HG03039 (cell line): ENCODE measurements around the gene CATSPERZ.

Source experiments
- ATAC-seq: cut with Tn5 transposase; IDR thresholded peaks from one replicate; pipeline ENCODE4 v1.9.1; 2021; ENCODE audit warnings: mild to moderate bottlenecking, moderate library complexity; ENCODE audit not compliant: unreplicated experiment

CATSPERZ gene

DNA sequence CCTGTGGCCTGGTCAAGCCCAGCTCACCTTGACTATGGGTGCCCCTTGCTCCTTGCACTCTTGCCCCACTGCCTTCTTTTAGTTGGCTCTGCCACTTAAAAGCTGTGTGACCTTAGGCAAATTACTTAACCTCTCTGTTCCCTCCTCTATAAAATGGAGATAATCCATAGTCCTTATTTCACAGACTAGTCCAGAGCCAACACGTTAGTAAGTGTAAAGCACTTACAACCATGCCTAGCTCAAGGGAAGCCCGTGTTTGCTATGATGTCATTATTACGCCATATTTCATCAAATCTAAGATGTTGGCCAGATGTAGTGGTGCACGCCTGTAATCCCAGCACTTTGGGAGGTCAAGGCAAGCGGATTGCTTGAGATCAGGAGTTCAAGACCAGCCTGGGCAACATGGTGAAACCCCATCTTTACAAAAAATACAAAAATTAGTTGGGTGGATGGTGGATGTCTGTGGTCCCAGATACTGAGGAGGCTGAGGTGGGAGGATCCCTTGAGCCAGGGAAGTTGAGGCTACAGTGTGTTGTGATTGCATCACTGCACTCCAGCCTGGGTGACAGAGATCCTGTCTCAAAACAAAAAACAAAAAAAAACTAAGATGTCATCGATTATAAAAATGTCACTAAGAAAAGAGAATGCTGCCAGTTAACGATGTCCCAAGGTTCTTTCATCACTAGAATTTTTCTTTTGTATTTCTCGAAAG, 37.5 kb downstream of the CATSPERZ start:
- no peak for ATAC-seq

DNA sequence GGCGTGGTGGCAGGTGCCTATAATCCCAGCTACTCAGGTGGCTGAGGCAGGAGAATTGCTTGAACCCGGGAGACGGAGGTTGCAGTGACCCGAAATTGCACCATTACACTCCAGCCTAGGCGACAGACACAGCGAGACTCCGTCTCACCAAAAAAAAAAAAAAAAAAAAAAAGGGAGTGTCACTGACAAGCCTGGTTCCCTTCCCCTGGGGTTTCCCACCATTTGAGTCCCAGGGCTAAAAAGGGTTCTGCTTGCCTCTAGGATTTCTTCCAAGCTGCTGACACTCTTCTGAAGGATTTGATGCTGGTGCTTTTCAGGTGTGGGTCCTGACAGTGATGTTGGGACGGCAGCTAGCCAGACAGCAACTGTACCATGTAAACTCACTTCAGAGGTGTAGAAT, 38.6 kb downstream of the CATSPERZ start:
- no peak for ATAC-seq

DNA sequence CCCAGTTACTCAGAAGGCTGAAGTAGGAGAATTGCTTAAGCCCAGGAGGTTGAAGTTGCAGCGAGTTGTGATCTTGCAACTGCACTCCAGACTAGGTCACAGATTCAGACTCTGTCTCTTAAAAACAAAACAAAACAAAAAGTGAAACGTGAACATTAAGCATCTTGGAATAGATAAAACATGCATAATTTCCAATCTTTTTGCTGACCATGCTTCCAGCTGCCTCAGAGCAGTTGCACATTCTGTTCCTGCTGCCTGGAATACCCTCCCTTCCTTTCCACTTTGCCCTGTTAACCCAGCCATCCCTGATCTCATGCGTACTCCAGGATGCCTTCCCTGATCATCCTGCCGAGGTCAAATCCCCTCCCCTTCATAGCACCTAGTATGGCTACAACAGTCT, 39.1 kb downstream of the CATSPERZ start:
- no peak for ATAC-seq

DNA sequence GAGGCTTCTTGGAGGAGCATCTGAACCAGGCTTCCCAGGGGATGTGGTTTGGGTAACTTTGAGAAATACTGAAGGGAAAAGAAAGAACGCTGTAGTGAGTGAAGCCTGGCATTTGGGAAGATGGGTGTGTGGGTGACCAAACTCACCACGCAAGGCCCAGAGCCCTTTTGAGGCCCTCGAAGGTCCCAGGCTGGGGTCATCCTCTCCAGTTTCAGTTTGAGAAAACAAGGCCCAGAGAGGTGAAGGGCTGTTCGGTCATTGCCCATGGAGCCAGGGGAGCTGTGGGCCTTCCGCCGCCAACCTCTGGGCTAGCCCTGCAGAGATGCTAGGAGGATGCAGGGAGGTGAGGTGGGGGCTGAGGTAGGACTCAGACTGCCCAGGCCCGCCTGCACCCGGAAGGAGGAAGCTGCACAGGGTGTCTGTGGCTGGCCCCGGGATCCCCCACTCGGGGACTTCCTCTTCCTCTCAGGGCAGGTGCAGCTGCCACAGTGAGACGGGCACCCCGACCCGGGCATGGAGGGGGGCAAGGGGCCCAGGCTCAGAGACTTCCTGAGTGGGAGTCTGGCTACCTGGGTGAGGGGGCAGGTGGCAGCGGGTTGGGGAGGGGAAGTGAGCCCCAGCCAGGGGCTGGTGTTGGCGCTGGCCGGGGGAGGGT, 39.7 kb downstream of the CATSPERZ start, which contains the start of gene CCDC88B:
Gene CCDC88B (plus strand): TSS at position 451 of the 655 bp plus-strand sequence. CDS start 63 bp downstream, at position 514.
- no peak for ATAC-seq

DNA sequence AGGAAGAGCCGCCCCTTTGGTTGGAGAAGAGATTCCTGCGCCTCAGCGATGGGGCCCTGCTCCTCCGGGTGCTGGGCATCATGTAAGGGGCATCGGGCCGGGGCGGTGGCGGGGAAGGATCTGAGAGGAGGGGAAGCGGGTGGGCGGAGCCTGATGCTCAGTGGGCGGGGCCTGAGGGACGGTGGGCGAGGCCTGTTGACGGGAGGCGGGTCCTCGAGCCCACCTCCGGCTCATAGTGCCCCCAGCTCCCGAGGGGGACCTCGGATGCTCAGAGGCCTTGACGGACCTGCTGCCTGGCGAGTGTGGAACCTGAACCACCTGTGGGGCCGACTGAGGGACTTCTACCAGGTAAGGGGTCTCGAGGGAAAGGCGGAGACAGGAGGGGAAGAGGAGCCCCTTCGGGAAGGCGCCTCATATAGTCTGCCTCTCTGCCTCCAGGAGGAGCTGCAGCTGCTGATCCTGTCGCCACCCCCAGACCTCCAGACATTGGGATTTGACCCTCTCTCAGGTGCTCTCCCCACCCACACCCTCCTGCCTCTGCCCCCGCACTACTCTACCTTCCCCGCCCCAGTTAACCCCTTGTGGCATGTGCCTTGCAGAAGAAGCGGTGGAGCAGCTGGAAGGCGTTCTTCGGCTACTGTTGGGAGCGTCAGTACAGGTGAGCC, 40.6 kb downstream of the CATSPERZ start:
- ATAC-seq: peak; percentile 34

DNA sequence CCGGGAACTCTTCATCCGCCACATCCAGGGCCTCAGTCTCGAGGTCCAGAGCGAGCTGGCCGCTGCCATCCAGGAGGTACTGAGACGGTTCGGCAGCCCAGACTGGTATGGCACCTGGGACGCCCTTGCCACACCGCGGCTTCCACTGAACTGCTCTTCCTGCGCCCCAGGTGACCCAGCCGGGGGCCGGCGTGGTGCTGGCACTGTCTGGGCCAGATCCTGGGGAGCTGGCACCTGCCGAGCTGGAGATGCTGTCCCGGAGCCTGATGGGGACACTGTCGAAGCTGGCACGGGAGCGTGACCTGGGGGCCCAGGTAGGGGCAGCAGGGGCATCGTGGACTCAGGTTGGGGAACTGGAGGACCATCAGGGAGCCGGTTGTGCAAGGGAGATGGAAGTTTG, 41.3 kb downstream of the CATSPERZ start:
- ATAC-seq: no peak

DNA sequence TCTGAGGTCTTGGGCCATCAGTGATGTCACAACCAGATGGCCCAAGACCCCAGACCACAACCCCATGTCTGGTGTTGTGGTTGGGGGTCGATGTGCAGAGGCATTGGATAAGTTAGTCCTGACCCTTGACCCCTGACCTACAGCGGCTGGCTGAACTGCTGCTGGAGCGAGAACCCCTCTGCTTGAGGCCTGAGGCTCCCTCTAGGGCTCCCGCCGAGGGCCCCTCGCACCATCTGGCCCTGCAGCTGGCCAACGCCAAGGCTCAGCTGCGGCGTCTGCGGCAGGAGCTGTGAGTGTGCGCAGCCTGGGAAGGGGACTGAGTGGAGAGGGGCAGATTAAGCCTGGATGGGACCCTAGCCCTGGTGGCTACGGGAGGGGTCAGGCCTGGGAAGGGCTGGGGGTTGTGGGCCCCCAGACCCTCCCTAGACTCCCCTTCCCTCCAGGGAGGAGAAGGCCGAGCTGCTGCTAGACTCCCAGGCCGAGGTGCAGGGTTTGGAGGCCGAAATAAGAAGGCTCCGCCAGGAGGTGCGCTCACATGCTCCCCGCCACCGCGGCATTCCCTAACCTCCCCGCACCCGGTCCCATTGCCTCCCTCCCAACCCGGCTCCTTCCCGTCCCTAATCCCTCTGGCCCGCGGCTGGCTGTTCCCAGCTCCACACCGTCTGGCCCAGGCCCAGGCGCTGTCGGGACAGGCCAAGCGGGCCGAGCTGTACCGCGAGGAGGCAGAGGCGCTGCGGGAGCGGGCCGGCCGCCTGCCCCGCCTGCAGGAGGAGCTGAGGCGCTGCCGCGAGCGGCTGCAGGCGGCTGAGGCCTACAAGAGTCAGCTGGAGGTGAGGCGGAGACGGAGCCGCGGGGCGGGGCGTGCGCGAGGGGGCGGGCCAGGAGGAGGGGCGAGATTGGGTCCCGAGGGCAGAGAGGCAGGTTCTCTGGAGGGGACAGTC, 42.0 kb downstream of the CATSPERZ start:
- ATAC-seq: no peak

DNA sequence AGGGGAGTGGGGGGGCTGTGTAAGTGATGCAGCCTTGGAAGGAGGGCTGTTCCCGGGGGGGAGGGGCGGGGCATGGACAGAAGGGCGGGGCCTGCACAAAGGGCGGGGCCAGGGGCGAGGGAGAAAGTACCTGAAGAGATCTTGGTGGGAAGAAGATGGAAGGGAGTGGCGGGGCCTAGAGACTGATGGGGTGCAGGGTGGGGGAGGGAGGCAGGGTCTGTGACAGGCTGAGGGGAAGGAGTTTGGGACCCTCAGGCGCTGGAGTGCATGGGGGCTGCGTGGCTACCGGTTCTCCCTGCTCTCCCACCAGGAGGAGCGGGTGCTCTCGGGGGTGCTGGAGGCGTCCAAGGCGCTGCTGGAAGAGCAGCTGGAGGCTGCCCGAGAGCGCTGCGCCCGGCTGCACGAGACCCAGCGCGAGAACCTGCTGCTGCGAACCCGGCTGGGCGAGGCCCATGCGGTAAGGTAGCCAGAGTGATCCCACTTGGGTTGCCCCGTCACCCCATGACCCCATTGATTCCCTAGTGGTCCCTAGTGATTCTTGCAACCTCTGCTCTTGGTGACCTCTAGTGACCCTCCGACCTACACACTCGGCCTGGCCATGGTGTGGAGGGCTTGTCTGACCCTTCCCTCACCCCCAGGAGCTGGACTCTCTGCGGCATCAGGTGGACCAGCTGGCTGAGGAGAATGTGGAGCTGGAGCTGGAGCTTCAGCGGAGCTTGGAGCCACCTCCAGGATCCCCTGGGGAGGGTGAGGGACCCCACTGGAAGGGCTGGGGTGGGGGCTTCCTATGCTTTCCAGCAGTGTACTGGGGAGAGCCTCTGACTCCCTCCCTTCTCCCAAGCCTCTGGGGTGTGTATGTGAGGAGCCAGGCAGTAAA, 42.9 kb downstream of the CATSPERZ start:
- no peak for ATAC-seq

DNA sequence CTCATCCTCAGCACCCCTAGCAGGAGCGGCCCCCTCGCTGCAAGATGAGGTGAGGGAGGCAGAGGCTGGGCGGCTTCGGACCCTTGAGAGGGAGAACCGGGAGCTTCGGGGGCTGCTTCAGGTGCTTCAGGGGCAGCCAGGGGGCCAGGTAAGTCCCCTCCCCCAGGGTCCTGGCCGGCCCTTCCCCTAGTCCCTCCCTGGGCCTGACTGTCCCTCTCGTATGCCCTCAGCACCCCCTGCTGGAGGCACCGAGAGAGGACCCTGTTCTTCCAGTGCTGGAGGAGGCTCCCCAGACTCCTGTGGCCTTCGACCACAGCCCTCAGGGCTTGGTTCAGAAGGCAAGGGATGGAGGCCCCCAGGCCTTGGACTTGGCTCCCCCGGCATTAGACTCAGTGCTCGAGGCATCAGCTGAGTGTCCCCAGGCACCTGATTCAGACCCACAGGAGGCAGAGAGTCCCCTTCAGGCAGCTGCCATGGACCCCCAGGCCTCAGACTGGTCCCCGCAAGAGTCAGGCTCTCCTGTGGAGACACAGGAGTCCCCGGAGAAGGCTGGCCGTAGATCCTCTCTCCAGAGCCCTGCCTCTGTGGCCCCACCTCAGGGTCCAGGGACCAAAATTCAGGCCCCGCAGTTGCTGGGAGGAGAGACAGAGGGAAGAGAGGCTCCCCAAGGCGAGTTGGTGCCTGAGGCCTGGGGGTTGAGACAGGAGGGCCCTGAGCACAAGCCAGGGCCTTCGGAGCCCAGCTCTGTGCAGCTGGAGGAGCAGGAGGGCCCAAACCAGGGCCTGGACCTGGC, 43.8 kb downstream of the CATSPERZ start:
- no peak for ATAC-seq

DNA sequence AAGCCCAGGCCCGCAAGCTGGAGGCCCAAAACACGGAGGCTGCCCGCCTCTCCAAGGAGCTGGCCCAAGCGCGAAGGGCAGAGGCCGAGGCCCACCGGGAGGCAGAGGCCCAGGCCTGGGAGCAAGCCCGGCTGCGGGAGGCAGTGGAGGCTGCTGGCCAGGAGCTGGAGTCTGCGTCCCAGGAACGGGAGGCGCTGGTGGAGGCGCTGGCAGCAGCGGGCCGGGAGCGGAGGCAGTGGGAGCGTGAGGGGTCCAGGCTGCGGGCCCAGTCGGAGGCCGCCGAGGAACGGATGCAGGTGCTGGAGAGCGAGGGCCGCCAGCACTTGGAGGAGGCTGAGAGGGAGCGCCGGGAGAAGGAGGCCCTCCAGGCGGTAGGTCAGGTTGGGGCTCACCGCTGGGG, 44.6 kb downstream of the CATSPERZ start:
- no peak for ATAC-seq

DNA sequence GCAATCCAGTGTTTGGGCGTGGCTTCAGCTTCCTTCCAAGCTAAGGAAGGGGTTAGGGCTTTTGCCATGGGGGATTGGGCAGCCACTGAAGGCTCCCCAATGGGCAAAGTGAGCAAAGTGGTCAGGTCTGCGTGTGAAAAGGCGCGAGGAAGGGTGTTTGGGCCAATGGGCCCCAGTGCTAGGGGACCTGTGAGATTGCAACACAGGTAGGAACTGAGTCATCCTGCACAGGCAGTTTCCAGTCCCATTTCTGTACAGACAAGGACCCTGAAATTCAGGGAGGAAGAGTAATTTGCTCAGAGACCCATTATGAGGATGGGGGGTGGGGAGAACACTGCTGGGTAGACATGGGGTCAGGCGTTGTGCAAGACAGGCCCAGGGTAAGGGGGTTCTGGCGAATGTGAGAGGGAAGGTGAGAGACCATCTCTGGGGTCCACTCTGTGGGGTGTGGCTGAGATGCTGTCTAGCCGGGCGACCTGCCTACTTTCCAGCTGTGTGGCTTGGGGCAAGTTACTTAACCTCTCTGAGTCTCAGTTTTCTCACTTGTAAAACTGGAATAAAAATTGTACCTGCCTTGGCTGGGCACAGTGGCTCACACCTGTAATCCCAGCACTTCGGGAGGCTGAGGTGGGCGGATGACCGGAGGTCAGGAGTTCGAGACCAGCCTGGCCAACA, 47.2 kb downstream of the CATSPERZ start:
- no peak for ATAC-seq

DNA sequence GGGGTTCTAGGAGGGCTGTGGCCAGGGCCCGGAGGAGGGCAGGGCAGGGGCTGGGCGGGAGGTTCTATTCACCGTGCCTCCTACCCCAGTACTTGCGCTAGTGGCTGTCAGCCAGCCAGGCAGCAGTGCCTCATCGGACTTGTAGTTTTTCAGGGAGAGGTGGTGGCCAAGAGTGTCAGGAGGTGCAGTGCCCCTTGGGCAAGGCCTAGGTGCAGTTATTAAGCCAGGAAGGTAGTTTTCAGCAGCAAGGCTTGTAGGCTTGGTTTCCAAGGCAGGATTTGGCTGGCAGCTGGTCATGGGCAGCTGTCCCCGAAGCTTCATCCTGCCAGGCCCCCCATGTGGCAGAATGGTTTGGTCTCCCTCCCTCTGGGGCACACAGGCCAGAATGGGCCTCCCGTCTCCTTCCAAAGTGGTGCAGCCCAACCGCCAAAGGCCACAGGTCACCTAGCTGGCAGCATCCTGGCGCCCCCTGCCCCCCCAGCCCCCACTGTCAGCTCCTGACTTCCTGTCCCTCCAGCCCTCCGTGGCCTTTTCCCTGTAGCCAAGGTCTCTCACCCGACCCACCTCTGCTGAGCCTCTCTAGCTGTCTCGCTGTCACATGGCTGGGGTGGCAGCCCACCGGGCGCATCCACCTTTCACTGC, 48.3 kb downstream of the CATSPERZ start:
- ATAC-seq: no peak

DNA sequence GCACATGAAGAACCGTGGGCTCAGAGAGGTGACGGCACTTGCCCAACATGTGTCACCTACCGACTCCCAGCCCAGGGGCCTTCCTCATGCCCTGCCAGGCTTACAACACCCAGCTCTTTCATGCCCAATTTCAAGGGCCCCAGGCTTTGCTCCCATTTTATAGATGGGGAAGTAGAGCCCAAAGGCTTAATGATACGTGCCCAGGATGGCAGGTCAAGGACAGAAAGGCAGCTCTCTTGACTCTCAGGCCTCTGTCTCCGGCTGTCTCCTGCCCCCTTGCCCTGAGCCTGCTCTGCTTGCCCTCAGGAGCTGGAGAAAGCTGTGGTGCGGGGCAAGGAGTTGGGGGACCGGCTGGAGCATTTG, 48.8 kb downstream of the CATSPERZ start:
- ATAC-seq: no peak

DNA sequence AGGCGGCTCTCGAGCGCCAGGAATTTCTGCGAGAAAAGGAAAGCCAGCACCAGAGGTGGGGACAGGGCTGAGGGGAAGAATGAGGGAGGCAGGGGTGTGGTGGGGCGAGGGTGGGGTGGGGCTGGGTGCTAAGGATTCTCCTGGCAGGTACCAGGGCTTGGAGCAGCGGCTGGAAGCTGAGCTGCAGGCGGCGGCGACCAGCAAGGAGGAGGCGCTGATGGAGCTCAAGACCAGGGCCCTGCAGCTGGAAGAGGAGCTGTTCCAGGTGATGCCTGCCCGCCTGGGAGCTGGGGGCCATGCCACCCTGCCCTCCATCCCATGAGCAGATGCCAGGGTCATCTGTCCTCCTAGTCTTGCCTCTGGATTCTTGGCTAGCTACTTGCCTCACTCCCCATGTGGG, 49.2 kb downstream of the CATSPERZ start:
- no peak for ATAC-seq

DNA sequence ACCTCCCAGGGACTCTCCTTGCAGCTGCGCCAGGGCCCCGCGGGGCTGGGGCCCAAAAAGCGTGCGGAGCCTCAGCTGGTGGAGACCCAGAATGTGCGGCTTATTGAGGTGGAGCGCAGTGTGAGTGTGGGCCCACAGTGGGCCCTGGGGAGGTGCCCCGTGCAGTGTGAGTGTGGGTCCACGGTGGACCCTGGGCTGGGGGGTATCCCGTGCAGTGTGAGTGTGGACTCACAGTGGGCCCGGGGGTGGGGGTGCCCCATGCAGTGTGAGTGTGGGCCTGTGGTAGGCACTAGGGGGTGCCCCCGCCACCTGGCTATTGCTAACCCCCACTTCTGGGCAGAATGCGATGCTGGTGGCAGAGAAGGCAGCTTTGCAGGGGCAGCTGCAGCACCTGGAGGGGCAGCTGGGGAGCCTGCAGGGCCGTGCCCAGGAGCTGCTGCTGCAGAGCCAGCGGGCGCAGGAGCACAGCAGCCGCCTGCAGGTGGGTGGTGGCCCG, 51.0 kb downstream of the CATSPERZ start:
- ATAC-seq: no peak

DNA sequence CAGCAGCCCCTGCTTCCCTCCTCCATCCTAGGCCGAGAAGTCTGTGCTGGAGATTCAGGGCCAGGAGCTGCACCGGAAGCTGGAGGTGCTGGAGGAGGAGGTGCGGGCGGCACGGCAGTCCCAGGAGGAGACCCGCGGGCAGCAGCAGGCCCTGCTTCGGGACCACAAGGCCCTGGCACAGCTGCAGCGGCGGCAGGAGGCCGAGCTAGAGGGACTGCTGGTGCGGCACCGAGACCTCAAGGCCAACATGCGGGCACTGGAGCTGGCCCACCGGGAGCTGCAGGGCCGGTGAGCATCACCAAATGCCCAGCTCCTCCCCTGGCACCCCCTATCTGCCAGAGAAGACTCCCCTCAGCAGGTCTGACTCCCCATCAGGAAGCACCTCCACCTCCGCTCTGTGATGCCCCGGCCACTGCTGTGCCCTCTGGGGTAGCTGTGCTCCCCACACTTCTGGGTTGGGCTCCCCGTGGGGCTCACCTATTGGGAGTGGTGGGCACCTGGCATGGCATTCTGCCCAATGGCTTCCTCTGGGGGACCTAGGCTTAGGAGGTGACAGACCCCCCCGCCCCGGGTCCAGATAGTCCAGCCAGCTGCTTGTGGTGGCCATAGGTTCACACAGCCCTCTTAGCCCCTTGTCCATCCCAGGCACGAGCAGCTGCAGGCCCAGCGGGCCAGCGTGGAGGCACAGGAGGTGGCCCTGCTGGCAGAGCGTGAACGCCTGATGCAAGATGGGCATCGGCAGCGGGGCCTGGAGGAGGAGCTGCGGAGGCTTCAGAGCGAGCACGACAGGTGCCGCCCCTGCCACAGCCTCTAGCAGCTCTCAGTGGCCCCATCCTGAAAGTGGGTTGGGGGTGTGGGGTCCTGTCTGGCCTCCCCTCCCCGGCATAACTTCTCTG, 52.2 kb downstream of the CATSPERZ start:
- no peak for ATAC-seq
